HG03139 (cell line): ENCODE measurements around the gene ARHGAP31.

Source experiments
- ATAC-seq: cut with Tn5 transposase; IDR thresholded peaks from one replicate; pipeline ENCODE4 v1.9.1; 2021; ENCODE audit not compliant: unreplicated experiment

ARHGAP31 gene

DNA sequence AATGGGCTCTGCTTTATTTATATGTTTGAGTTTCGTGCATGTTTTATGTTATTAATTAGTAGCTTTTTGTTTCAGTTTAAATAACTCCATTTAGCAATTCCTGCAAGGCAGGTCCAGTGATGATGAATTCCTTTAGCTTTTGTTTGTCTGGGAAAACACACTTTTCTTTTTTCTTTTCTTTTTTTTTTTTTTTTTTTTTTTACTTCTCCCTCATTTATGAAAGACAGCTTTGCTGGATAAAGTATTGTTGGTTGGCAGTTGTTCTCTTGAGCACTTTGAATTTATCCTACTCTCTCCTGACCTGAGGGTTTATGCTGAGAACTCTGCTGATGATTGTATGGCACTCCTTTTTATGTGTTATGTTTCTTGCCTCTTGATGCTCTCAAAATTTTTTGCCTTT lies 133.5 kb downstream of the ARHGAP31 start:
- no peak for ATAC-seq

GRCh38 chr3:119428538-119428937 lies 134.4 kb downstream of the ARHGAP31 start:
- no peak for ATAC-seq

DNA sequence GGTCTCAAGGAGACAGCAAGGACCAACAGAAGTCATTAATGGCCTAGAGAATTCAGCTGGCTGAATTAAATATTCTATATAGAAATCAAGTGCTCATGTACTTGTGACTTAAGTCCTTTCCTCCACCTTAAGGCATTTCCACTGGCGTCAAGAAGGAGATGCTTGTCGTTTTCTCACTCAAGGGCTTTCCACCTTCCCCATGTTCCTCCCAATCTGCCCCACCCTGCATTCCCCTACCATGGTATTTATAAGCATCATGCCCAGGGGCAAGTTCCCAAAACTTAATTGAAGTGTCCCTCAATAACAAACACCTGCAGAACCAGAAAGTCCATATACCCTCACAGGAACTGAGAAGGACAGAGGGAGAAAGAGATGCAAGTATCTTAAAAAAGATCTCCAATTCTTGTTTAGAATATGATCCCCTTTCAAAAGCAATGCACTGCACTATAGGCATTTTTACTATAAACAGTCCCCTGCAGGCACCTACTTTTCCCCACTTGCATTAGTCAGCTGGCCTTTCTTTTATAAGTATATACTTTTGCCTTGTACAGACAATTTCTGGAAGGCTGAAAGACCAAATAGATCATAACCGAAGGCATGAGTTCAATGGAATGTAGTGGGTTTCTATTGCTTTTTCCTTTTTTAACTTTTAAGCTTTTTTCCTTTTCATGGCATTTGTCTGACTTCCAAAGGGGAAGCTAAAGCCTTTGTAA lies 139.6 kb downstream of the ARHGAP31 start:
- ATAC-seq, result no peak

GRCh38 chr3:119434703-119435102 lies 140.5 kb downstream of the ARHGAP31 start:
- ATAC-seq, result no peak

DNA sequence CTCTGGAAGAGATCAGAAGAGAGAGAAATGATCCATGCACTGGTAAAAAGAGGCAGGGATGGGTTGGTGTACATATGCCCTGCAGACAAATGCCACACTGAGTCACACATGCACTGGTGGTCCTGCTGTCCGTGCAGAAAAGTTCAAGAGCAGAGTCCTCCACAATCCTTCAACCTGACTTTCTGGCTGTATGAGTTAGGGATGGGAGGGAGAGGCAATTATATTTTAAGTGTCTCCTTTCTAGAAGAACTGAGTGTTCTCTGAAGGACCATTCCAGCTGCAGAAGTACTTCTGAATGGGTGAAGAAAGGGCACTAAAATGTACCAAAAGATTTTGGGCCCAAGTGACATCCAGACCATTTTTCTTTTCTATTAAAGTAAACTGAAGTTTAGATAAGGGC lies 142.8 kb downstream of the ARHGAP31 start:
- no peak for ATAC-seq

DNA sequence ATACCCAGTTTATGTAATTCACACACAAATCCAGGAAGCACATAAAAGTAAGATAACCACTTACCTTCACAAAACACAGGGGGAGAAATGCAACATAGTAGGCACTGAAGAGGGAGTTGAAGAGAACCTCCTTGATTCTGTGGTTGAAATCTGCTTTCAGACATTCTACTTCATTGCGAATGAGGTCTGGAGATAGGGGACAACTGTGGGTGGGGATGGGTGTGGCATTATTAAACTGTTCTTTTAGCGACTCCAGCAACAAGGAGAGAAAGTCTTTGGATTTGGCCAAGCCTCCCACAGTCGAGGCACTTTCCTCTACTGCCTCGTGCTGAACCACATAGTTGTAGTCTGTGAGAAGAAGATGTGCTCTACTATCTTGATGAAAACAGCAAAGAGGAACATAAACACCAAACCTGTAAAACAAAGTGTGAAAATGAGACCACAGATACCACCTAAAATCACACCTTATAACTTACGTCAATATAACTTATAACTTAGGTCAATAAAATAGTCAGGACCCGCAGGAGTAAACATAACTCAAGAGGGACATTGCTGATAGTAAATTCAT lies 143.6 kb downstream of the ARHGAP31 start:
- no peak for ATAC-seq

GRCh38 chr3:119443179-119443578 lies 149.0 kb downstream of the ARHGAP31 start:
- no peak for ATAC-seq

- no peak for ATAC-seq
These were observed 150.4 kb downstream of the ARHGAP31 start for GRCh38 chr3:119444590-119444989.

DNA sequence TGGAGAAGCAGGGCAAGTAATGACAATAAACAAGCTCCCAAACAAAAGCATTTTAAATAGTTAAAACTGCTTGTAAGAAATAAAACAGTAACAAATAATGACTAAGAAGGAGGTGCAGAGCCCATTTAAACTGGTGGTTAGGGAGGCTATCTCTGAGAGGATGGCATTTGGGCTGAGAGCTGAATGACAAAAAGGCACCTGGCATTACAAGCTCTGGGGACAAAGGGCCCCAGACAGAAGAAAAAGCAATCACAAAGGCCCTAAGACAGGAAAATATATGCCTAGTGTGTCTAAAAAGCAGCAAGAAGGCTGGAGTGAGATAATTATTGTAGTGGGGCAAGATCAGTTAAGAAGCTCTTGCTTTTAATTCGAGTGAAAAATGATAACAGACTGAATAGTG lies 159.6 kb downstream of the ARHGAP31 start:
- no peak for ATAC-seq

GRCh38 chr3:119456469-119456868 lies 162.3 kb downstream of the ARHGAP31 start:
- ATAC-seq, result no peak

DNA sequence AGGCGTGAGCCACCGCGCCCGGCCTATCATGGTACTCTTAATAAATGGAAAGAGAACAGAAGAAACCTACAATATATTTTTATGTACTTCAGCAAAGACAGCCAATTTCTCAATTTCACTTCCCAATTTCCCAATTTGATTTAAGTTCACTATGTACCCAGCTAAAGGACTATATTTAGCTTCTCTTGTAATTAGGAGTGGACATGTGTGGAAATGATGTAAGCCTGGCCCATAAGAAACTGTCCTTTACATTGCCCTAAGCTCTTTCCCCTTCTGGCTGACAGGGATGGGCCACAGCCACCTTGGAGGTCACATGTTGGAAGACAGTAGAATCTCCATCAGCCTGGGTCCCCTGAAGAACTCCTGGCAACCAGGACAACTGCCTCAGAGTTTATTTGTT lies 163.1 kb downstream of the ARHGAP31 start:
- no peak for ATAC-seq

DNA sequence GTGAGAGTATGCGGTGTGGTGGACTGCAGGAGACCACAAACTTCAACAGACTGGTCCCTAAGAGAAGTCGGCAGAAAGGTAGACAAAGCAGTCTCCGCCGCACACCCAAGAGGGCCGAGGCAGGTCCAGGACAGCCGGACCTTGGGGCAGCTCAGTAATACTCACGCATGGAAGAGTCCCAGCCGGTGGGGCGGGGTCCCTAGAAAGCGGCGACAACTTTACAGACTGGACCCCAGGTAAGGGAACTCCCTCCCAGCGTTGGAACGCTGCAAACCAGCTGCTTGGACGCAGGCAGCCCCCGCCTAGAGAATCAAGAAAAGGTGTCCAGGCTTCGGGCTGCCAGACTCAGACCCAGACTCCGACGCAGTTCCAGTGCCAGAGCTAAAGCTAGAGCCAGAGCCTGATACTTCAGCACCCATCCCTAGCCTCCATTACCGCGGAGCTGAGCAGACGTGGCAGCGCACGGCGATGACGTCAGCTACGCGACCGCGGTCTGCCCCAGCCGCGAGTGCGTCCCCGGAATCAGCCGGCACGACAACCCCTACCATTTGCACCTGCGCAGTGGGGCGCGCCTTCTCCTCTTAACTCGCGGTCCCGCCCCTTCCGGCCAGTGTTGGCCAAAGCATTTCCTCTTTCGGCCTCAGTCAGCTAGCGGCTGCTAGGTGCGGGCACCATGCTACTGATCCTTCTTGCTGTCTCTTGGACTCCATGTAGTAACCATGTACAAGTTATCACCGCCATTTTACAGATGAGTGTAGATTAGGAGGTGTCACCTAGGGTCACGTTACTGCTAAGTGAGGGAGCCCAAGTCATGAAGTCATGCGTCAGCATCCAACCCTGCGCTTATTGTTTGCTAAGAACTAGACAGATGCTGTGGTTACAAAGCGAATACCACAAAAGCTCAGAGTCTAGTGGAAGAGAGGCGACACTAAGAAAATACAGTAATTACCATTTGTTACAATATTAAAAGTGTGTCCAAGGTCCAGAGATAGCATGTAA lies 169.3 kb downstream of the ARHGAP31 start, which contains the start of gene TMEM39A:
TMEM39A (minus strand) TSS at position 445 of the 999 bp plus-strand sequence. CDS start 1,541 bp downstream, outside the sequence.
- peak; percentile 87 for ATAC-seq

DNA sequence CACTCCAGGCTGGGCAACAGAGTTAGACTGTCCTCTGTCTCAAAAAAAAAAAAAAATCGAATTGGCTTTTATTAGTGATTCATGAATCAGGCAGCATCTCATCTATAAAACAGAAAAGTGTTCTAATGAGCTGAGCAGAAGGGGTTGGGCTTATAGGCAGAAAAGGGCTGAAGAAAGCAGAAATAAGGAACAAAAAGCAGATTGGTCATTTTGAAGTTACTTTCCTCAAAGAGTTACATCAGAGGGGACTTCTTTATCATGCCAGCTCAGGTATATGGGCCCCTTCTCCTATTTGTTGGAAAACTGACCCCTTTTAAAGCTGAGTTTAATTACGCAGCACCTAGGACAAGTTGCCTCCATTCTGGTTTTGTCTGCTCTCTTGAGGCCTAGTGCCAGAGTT lies 173.9 kb downstream of the ARHGAP31 start:
- no peak for ATAC-seq

DNA sequence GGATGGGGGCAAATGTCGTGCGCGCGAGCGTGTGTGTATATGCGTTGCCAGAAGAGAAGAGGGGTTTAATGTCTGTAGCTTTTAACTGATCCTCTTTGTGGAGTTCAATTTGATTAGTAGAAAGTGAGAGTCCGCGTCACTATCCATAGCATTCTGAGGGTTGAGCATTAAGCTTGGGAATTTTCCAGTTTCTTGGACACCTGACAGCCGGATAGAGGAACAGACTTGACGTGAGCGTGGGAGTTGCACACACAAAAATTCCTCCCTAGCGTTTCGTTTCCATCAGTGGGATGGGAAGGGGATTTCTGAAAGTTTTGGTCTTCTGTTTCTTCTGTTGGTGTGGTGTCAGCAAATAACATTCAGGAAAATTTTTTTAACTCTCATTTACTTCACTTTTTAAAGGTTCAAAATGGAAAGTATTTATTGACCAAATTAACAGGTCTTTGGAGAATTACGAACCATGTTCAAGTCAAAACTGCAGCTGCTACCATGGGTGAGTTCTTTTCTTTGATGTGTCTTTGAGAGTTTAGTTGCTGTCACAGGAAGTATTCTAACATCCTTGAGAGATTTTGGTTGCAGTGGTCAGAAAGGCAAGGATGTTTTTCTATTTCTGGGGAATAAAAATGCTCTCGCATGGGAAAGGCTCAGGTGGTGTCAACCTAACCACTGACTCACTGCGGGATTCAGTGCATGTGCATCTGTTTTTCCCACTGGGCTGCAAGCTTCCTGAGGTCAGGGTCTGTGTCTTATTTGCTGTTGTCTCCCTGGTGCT lies 175.4 kb downstream of the ARHGAP31 start:
- ATAC-seq, result no peak
